HCT116 (cell line): ENCODE measurements around the gene MORN4. TPM values are rescaled to one million over a fixed set of nuclear protein-coding genes. Genes with fewer than 3 reads are reported as not detected.

Source experiments
- ATAC-seq: fragments of 200-7000 bp; cut with Tn5 transposase; 2 replicates; pipeline ENCODE4 v1.9.1; 2020; ENCODE audit warnings: mild to moderate bottlenecking, moderate library complexity
- BruUV-seq: library from RNA; stranded (reverse); fragments of 400-500 nt; replicated peaks from 2 replicates; lab custom pipeline; 2021; lab: Mats Ljungman, UMichigan
- CTCF ChIA-PET: fragments of 300-600 bp; sonication (Branson Sonifier 250); formaldehyde crosslinking; loops from one replicate; lab custom pipeline; 2021; ENCODE audit warnings: antibody characterized with exemption; lab: Charles Lee
- POLR2A ChIA-PET: fragments of 300-600, 350-600 bp; sonication (Branson Sonifier 250); formaldehyde crosslinking; loops from one replicate; lab custom pipeline; 2021; ENCODE audit warnings: antibody characterized with exemption; lab: Charles Lee
- RAD21 ChIA-PET, 2 experiments: fragments of 300-600 bp; sonication (Branson Sonifier 250); formaldehyde crosslinking; loops; one replicate each; lab custom pipeline; 2023; ENCODE audit warnings: low total read pairs in 2 of 2; ENCODE audit not compliant: uncharacterized antibody in 2 of 2, unreplicated experiment in 2 of 2, low non-redundant PET in 1 of 2; lab: Charles Lee
- DNase-seq: peaks from one replicate; pipeline ENCODE4 v3.0.0-alpha.2; 2010; ENCODE audit warnings: low read depth, low spot score
- H2AFZ ChIP-seq: fragments of 200-600 bp; shearing (Covaris generic), sonication (generic); 2 replicates; pipeline ENCODE4 v1.6.1; 2017; ENCODE audit warnings: low read depth, mixed run types, mixed read lengths, antibody characterized with exemption, low read length; ENCODE audit not compliant: poor library complexity, severe bottlenecking
- H3K27ac ChIP-seq: 2 replicates; pipeline ENCODE4 v1.5.1; 2012; ENCODE audit warnings: low read depth, low read length
- H3K27me3 ChIP-seq: fragments of 200-600 bp; sonication (generic); 2 replicates; pipeline ENCODE4 v1.6.1; 2016; ENCODE audit warnings: mixed run types, low read length, mixed read lengths; ENCODE audit not compliant: insufficient read depth
- H3K36me3 ChIP-seq, 2 experiments: fragments of 200-500 bp in 1 of 2; fragments of 200-600 bp in 1 of 2; sonication (Bioruptor generic) in 1 of 2; sonication (generic) in 1 of 2; 2 replicates each; pipeline versions ENCODE4 v1.5.1 to v1.6.1; 2014 to 2016; ENCODE audit warnings: low read length in 2 of 2, inconsistent platforms in 1 of 2, mixed read lengths in 1 of 2, mixed run types in 1 of 2; ENCODE audit not compliant: insufficient read depth in 2 of 2, control insufficient read depth in 1 of 2
- H3K4me1 ChIP-seq, 2 experiments: fragments of 200-600 bp in 1 of 2; sonication (generic) in 1 of 2; 2 replicates each; pipeline versions ENCODE4 v1.5.1 to v1.6.1; 2012 to 2017; ENCODE audit warnings: low read length in 2 of 2, inconsistent platforms in 1 of 2, mild to moderate bottlenecking in 1 of 2, mixed read lengths in 1 of 2, mixed run types in 1 of 2, moderate library complexity in 1 of 2; ENCODE audit not compliant: insufficient read depth in 2 of 2, control insufficient read depth in 1 of 2
- H3K4me2 ChIP-seq: fragments of 200-600 bp; sonication (generic); 2 replicates; pipeline ENCODE4 v1.6.1; 2017; ENCODE audit warnings: mixed run types, low read length, mixed read lengths
- H3K4me3 ChIP-seq, 2 experiments: fragments of 200-600 bp in 1 of 2; sonication (generic) in 1 of 2; replicated peaks in 1 of 2; 2 replicates each; pipeline ENCODE4 v1.5.1; 2011 to 2016; ENCODE audit warnings: low read length in 2 of 2, control low read depth in 1 of 2, low read depth in 1 of 2, mild to moderate bottlenecking in 1 of 2, mixed read lengths in 1 of 2, mixed run types in 1 of 2
- H3K79me2 ChIP-seq: fragments of 200-600 bp; sonication (generic); 2 replicates; pipeline ENCODE4 v1.6.1; 2017; ENCODE audit warnings: mild to moderate bottlenecking, mixed run types, low read length, moderate library complexity, mixed read lengths; ENCODE audit not compliant: insufficient read depth
- H3K9ac ChIP-seq: fragments of 200-600 bp; sonication (generic); 2 replicates; pipeline ENCODE4 v1.6.1; 2016; ENCODE audit warnings: low read length, mixed read lengths
- H3K9me2 ChIP-seq: fragments of 200-600 bp; sonication (generic), shearing (Covaris generic); 2 replicates; pipeline ENCODE4 v1.6.1; 2017; ENCODE audit warnings: mixed run types, mild to moderate bottlenecking, moderate library complexity; ENCODE audit not compliant: insufficient read depth
- H3K9me3 ChIP-seq, 2 experiments: fragments of 200-500 bp in 1 of 2; fragments of 200-600 bp in 1 of 2; sonication (Bioruptor generic) in 1 of 2; sonication (generic) in 1 of 2; 2 replicates each; pipeline ENCODE4 v1.6.1; 2014 to 2017; ENCODE audit warnings: low read length in 2 of 2, mixed read lengths in 2 of 2, inconsistent platforms in 1 of 2, low read depth in 1 of 2, mild to moderate bottlenecking in 1 of 2, mixed run types in 1 of 2, moderate library complexity in 1 of 2; ENCODE audit not compliant: control insufficient read depth in 1 of 2, insufficient read depth in 1 of 2
- H4K20me1 ChIP-seq: fragments of 200-600 bp; sonication (generic), shearing (Covaris generic); 2 replicates; pipeline ENCODE4 v1.6.1; 2017; ENCODE audit warnings: mixed run types, mild to moderate bottlenecking, moderate library complexity; ENCODE audit not compliant: insufficient read depth
- CBX3 ChIP-seq: IDR thresholded peaks from 2 replicates; pipeline ENCODE4 v1.6.1; 2012; ENCODE audit warnings: low read depth
- CEBPB ChIP-seq: IDR thresholded peaks from 2 replicates; pipeline ENCODE4 v1.6.1; 2012; ENCODE audit warnings: low read depth
- CTCF ChIP-seq, 3 experiments: fragments of 200-600 bp in 1 of 3; sonication (generic) in 1 of 3; IDR thresholded peaks in 2 of 3; conservative IDR thresholded peaks in 1 of 3; 2 replicates each; pipeline ENCODE4 v1.5.1; 2012 to 2017; ENCODE audit warnings: low read depth in 2 of 3, low read length in 2 of 3, antibody characterized with exemption in 1 of 3, borderline replicate concordance in 1 of 3, control low read depth in 1 of 3, mild to moderate bottlenecking in 1 of 3, mixed read lengths in 1 of 3, mixed run types in 1 of 3, moderate library complexity in 1 of 3; ENCODE audit not compliant: insufficient read depth in 1 of 3
- EZH2 ChIP-seq: fragments of 200-600 bp; sonication (generic); IDR thresholded peaks from 2 replicates; pipeline ENCODE4 v1.6.1; 2017; ENCODE audit warnings: antibody characterized with exemption, mixed run types
- EZH2phosphoT487 ChIP-seq: fragments of 200-600 bp; IDR thresholded peaks from 2 replicates; pipeline ENCODE4 v1.6.1; 2018; ENCODE audit warnings: antibody characterized with exemption, borderline replicate concordance
- FOSL1 ChIP-seq: IDR thresholded peaks from 2 replicates; pipeline ENCODE4 v1.6.1; 2012; ENCODE audit warnings: low read depth
- MAX ChIP-seq: IDR thresholded peaks from 2 replicates; pipeline ENCODE4 v1.6.1; 2012
- POLR2A ChIP-seq: IDR thresholded peaks from 2 replicates; pipeline ENCODE4 v1.7.0; 2011; ENCODE audit warnings: borderline replicate concordance; ENCODE audit not compliant: insufficient read depth, insufficient read length; ENCODE audit errors: extremely low read depth
- POLR2AphosphoS5 ChIP-seq: IDR thresholded peaks from 2 replicates; pipeline ENCODE4 v1.6.1; 2011; ENCODE audit warnings: mild to moderate bottlenecking, low read depth, low read length, moderate library complexity
- RAD21 ChIP-seq: IDR thresholded peaks from 2 replicates; pipeline ENCODE4 v1.6.1; 2012; ENCODE audit warnings: low read depth, mild to moderate bottlenecking
- SIN3A ChIP-seq: IDR thresholded peaks from 2 replicates; pipeline ENCODE4 v1.6.1; 2012; ENCODE audit warnings: low read depth
- SP1 ChIP-seq: IDR thresholded peaks from 2 replicates; pipeline ENCODE4 v1.6.1; 2012; ENCODE audit warnings: low read depth
- SRF ChIP-seq: IDR thresholded peaks from 2 replicates; pipeline ENCODE4 v1.6.1; 2012; ENCODE audit warnings: low read depth
- ZNF274 ChIP-seq: fragments of 200-500 bp; sonication (Bioruptor generic); IDR thresholded peaks from 2 replicates; pipeline ENCODE4 v1.6.1; 2014; ENCODE audit warnings: mild to moderate bottlenecking, low read depth, low read length, inconsistent platforms
- intact Hi-C: fragments of 100-400 bp; cut with micrococcal nuclease; formaldehyde crosslinking; loops from 2 replicates; pipeline ENCODE4 v1.10.0; 2022
- total RNA-seq: library from RNA; stranded (reverse); gene quantifications from one replicate; pipeline ENCODE4 v1.2.1, GENCODE V29; 2021; ENCODE audit not compliant: unreplicated experiment
- TF ChIP-seq, protein P1 (sequence below): IDR thresholded peaks from 2 replicates; pipeline ENCODE4 v1.6.1; 2012; ENCODE audit warnings: low read depth
- TF ChIP-seq, protein P2 (sequence below): IDR thresholded peaks from 2 replicates; pipeline ENCODE4 v1.6.1; 2012

The MORN4 gene
- total RNA-seq, 1 experiment from 2014 or later, result 8.0 TPM

DNA sequence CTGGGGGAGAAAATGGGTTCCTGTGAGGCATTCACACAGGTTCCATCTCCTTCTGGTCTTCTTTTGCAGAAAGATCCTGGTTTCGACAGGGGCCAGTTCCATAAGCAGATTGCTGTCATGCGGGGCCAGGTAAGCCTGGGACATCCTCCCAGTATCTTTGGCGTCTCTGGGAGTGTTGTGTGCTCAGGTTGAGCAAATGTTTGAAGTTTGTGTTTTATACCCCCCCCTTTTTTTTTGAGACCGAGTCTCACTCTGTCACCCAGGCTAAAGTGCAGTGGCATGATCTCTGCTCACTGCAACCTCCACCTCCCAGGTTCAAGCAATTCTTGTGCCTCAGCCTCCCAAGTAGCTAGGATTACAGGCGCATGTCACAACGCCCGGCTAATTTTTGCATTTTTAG is 33.7 kb upstream of the MORN4 start:
- CTCF ChIA-PET, result no interaction called here
- intact Hi-C loops, result no loop called here
- H3K27me3 ChIP-seq, result no peaks in the 10 kb centered on the region
- no peak overlapping the region for H3K27ac ChIP-seq
- BruUV-seq, result no TSS peak
- no peaks in the 10 kb centered on the region for H3K4me1 ChIP-seq
- H2AFZ ChIP-seq, result no peak overlapping the region
- no peak for TF ChIP-seq CBX3
- TF ChIP-seq POLR2A, result no peak
- TF ChIP-seq, protein P1, sequence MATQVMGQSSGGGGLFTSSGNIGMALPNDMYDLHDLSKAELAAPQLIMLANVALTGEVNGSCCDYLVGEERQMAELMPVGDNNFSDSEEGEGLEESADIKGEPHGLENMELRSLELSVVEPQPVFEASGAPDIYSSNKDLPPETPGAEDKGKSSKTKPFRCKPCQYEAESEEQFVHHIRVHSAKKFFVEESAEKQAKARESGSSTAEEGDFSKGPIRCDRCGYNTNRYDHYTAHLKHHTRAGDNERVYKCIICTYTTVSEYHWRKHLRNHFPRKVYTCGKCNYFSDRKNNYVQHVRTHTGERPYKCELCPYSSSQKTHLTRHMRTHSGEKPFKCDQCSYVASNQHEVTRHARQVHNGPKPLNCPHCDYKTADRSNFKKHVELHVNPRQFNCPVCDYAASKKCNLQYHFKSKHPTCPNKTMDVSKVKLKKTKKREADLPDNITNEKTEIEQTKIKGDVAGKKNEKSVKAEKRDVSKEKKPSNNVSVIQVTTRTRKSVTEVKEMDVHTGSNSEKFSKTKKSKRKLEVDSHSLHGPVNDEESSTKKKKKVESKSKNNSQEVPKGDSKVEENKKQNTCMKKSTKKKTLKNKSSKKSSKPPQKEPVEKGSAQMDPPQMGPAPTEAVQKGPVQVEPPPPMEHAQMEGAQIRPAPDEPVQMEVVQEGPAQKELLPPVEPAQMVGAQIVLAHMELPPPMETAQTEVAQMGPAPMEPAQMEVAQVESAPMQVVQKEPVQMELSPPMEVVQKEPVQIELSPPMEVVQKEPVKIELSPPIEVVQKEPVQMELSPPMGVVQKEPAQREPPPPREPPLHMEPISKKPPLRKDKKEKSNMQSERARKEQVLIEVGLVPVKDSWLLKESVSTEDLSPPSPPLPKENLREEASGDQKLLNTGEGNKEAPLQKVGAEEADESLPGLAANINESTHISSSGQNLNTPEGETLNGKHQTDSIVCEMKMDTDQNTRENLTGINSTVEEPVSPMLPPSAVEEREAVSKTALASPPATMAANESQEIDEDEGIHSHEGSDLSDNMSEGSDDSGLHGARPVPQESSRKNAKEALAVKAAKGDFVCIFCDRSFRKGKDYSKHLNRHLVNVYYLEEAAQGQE, result no peak
- no peak overlapping the region for H3K4me3 ChIP-seq
- RAD21 ChIA-PET, result no interaction called here
- no peak for ATAC-seq
- peaks cover 23 to 40% of the 10 kb centered on the region in 2 experiments; a peak in 3 of 4 replicates for H3K36me3 ChIP-seq
- H3K9me2 ChIP-seq, result no peaks in the 10 kb centered on the region
- H3K79me2 ChIP-seq, result no peaks in the 10 kb centered on the region
- no peak overlapping the region for H3K9ac ChIP-seq
- POLR2A ChIA-PET, result no interaction called here
- DNase-seq, result no peak
- no peaks in the 10 kb centered on the region for H4K20me1 ChIP-seq
- no peaks in the 10 kb centered on the region for H3K9me3 ChIP-seq
- no peak overlapping the region for H3K4me2 ChIP-seq

DNA sequence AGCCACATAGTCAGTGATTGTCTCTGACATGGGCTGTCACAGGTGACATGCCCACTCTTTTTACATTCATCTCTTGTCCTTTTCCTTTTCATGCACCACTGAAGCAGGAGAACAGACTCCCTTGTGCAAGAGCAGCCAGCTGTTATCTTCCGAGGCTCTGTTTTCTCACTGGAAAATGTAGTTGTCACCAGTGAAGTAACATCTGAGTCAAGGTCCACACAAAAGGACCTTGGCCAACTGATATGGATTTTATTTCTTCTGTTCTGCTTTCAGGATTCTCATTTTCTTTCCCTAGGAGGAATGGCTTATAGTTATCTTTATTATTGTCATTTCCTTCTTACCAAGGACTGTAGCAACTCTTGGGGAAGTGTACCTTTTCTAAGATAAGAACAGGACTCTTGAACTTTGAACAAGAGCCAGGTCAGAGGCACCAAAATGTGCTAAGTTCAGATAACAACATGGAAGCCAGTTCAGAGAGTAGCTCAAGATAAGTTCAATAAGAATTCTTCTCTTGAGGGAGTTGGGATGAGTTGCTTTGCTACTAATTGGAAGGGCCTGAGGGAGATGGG is 31.1 kb upstream of the MORN4 start:
- DNase-seq, result no peak
- H3K79me2 ChIP-seq, result no peaks in the 10 kb centered on the region
- ChIA-PET RAD21 (no interaction called here), POLR2A (no interaction called here)
- no peaks in the 10 kb centered on the region for H4K20me1 ChIP-seq
- H3K27ac ChIP-seq, result no peak overlapping the region
- H3K4me2 ChIP-seq, result no peak overlapping the region
- H3K4me1 ChIP-seq, result no peaks in the 10 kb centered on the region
- no peaks in the 10 kb centered on the region for H3K27me3 ChIP-seq
- no peak overlapping the region for H3K4me3 ChIP-seq
- intact Hi-C loops, result no loop called here
- no peak for TF ChIP-seq POLR2AphosphoS5
- TF ChIP-seq CTCF (IDR thresholded peaks at IDR 0.05 in 2 of 3, conservative IDR thresholded peaks at IDR 0.05 in 1 of 3; ENCODE audit: borderline replicate concordance in 1 of 3, insufficient read depth in 1 of 3, low read depth in 2 of 3, low read length in 2 of 3), result no peak
- no peak for TF ChIP-seq EZH2
- TF ChIP-seq, protein P2, sequence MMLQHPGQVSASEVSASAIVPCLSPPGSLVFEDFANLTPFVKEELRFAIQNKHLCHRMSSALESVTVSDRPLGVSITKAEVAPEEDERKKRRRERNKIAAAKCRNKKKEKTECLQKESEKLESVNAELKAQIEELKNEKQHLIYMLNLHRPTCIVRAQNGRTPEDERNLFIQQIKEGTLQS, result no peak
- no peak for TF ChIP-seq CBX3
- no peak for TF ChIP-seq POLR2A
- no peak for TF ChIP-seq SIN3A
- no peak for TF ChIP-seq RAD21
- no peak for TF ChIP-seq SRF
- no peak for TF ChIP-seq EZH2phosphoT487
- TF ChIP-seq FOSL1, result no peak
- TF ChIP-seq CEBPB, result no peak
- TF ChIP-seq MAX, result no peak
- TF ChIP-seq SP1, result no peak
- no peak for TF ChIP-seq ZNF274
- TF ChIP-seq, all 23 proteins: peak for 0
- H3K36me3 ChIP-seq, result peaks cover 21 to 38% of the 10 kb centered on the region in 2 experiments; a peak in 3 of 4 replicates
- H3K9me2 ChIP-seq, result no peaks in the 10 kb centered on the region
- no peak overlapping the region for H3K9ac ChIP-seq
- BruUV-seq, result no TSS peak
- no peaks in the 10 kb centered on the region for H3K9me3 ChIP-seq
- CTCF ChIA-PET, result no interaction called here
- H2AFZ ChIP-seq, result no peak overlapping the region
- ATAC-seq, result no peak
